HEK293T (cell line): Measurements from ENCODE around the gene RLBP1.

ENCODE experiments used
- ARNT ChIP-seq: fragments of 450-650 bp; IDR thresholded peaks from 2 replicates; pipeline ENCODE4 v1.6.1; 2017; ENCODE audit warnings: mild to moderate bottlenecking
- ELF4 ChIP-seq: fragments of 450-650 bp; IDR thresholded peaks from 2 replicates; pipeline ENCODE4 v1.6.1; 2017; ENCODE audit warnings: antibody characterized with exemption

GRCh38 chr15:89200182-89200581 is 21.2 kb downstream of the RLBP1 start:
- no peak for TF ChIP-seq ARNT
- TF ChIP-seq ELF4 = no peak
